Astrocyte of the cerebellum (primary cell): ENCODE measurements around the gene ACER3.
A peak's percentile ranks its signal among the peaks of the same experiment; 100 is the strongest.

Experiments used
- DNase-seq: peaks from one replicate; pipeline ENCODE4 v3.0.0-alpha.2; 2011; ENCODE audit warnings: low read depth
- H3K4me3 ChIP-seq: 2 replicates; pipeline ENCODE4 v1.5.1; 2011; ENCODE audit warnings: mild to moderate bottlenecking, low read depth, low read length, moderate library complexity
- CTCF ChIP-seq: IDR thresholded peaks from 2 replicates; pipeline ENCODE4 v1.5.1; 2012; ENCODE audit warnings: low read length, low read depth, moderate library complexity, mild to moderate bottlenecking; ENCODE audit errors: missing control alignments
- in situ Hi-C: cut with HindIII; loops from 2 replicates; pipeline ENCODE4 v1.10.0; 2017; ENCODE audit warnings: low sequenced_read_pairs

Gene ACER3

GRCh38 chr11:77038825-77039326 is 178.2 kb downstream of the ACER3 start:
- in situ Hi-C loops = no loop called here
- no peak for DNase-seq
- TF ChIP-seq CTCF = no peak
- no peak overlapping the region for H3K4me3 ChIP-seq

GRCh38 chr11:77039491-77040400 is 179.0 kb downstream of the ACER3 start:
- TF ChIP-seq CTCF = peak; percentile 64
- in situ Hi-C loops = no loop called here
- H3K4me3 ChIP-seq = peak overlapping the region; percentile 27
- no peak for DNase-seq

GRCh38 chr11:77040401-77040777 is 179.7 kb downstream of the ACER3 start:
- H3K4me3 ChIP-seq = no peak overlapping the region
- DNase-seq = no peak
- in situ Hi-C loops = no loop called here
- TF ChIP-seq CTCF = no peak

GRCh38 chr11:77040889-77041288 is 180.2 kb downstream of the ACER3 start:
- in situ Hi-C loops = no loop called here

GRCh38 chr11:77042111-77042726 is 181.5 kb downstream of the ACER3 start:
- H3K4me3 ChIP-seq = no peak overlapping the region
- DNase-seq = no peak
- no peak for TF ChIP-seq CTCF
- in situ Hi-C loops = no loop called here

More at GRCh38 chr11:77040889-77041288, 180.2 kb downstream of the ACER3 start:
- no peak for TF ChIP-seq CTCF
- DNase-seq = no peak
- H3K4me3 ChIP-seq = no peak overlapping the region

GRCh38 chr11:77044356-77044755 is 183.6 kb downstream of the ACER3 start:
- in situ Hi-C loops = no loop called here
- H3K4me3 ChIP-seq = no peak overlapping the region
- TF ChIP-seq CTCF = no peak
- DNase-seq = no peak
